OCI-LY3 (cell line): ENCODE results near the gene ROBO2.

Source experiments
- EZH2phosphoT487 ChIP-seq: fragments of 200-600 bp; shearing (Covaris generic); IDR thresholded peaks from 2 replicates; pipeline ENCODE4 v1.6.1; 2018; ENCODE audit warnings: antibody characterized with exemption, mixed run types, low read depth
- TF ChIP-seq, protein P1 (sequence below): fragments of 200-600, 300-600 bp; sonication (generic); IDR thresholded peaks from 2 replicates; pipeline ENCODE4 v1.5.1; 2014; ENCODE audit warnings: antibody characterized with exemption, low read length, low read depth

GRCh38 chr3:77182341-77182740 is 142.4 kb downstream of the ROBO2 start:
- TF ChIP-seq, protein P1, sequence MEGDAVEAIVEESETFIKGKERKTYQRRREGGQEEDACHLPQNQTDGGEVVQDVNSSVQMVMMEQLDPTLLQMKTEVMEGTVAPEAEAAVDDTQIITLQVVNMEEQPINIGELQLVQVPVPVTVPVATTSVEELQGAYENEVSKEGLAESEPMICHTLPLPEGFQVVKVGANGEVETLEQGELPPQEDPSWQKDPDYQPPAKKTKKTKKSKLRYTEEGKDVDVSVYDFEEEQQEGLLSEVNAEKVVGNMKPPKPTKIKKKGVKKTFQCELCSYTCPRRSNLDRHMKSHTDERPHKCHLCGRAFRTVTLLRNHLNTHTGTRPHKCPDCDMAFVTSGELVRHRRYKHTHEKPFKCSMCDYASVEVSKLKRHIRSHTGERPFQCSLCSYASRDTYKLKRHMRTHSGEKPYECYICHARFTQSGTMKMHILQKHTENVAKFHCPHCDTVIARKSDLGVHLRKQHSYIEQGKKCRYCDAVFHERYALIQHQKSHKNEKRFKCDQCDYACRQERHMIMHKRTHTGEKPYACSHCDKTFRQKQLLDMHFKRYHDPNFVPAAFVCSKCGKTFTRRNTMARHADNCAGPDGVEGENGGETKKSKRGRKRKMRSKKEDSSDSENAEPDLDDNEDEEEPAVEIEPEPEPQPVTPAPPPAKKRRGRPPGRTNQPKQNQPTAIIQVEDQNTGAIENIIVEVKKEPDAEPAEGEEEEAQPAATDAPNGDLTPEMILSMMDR = no peak
- TF ChIP-seq EZH2phosphoT487 = no peak
